ENCODE results near the gene UBLCP1. TPM values are rescaled to one million over a fixed set of nuclear protein-coding genes. Genes with fewer than 3 reads are reported as not detected.
"Not testable (repeated sequence)": the region's sequence is repeated elsewhere in the genome, so short reads cannot be mapped to it uniquely, and the experiment has no call there.

Gene UBLCP1
- total RNA-seq, 6 donors from 2014 or later = 8.4 to 36.1 (median 24.6) TPM

GRCh38 chr5:159249158-159249557, 13.9 kb upstream of the UBLCP1 start:
- H3K9me3 ChIP-seq = no peaks in the 10 kb centered on the region
- ATAC-seq (ENCODE audit: low FRiP score in 2 of 2) (no peak), DNase-seq (no peak)
- H3K36me3 ChIP-seq = no peaks in the 10 kb centered on the region
- TF ChIP-seq POLR2AphosphoS5 (IDR thresholded peaks at IDR 0.05) (no peak), EP300 (IDR thresholded peaks at IDR 0.05) (no peak), POLR2A (IDR thresholded peaks at IDR 0.05) (no peak), CTCF (IDR thresholded peaks at IDR 0.05) (no peak)
- no peak overlapping the region for H3K27ac ChIP-seq
- WGBS, 2 donors = 80 to 84% methylated on average over 2 of the region's 2 CpGs
- H3K27me3 ChIP-seq = no peaks in the 10 kb centered on the region
- H3K4me3 ChIP-seq = no peak overlapping the region
- H3K4me1 ChIP-seq = no peaks in the 10 kb centered on the region

- Histone ChIP-seq H3K36me3 (no peaks in the 10 kb centered on the region), H3K27ac (no peak overlapping the region), H3K4me3 (no peak overlapping the region), H3K4me1 (no peaks in the 10 kb centered on the region), H3K9me3 (no peaks in the 10 kb centered on the region), H3K27me3 (no peaks in the 10 kb centered on the region)
- 48 to 91% methylated on average over 1 of the region's 1 CpG for WGBS, 2 donors
- ATAC-seq (ENCODE audit: low FRiP score in 2 of 2) (no peak), DNase-seq (no peak)
- TF ChIP-seq POLR2AphosphoS5 (IDR thresholded peaks at IDR 0.05) = no peak
- TF ChIP-seq CTCF (IDR thresholded peaks at IDR 0.05) = no peak
- TF ChIP-seq EP300 (IDR thresholded peaks at IDR 0.05) = no peak
- no peak for TF ChIP-seq POLR2A (IDR thresholded peaks at IDR 0.05)
These were observed 10.9 kb upstream of the UBLCP1 start for GRCh38 chr5:159252195-159252594.

- TF ChIP-seq EP300 (IDR thresholded peaks at IDR 0.05) = no peak
- no peak for TF ChIP-seq POLR2AphosphoS5 (IDR thresholded peaks at IDR 0.05)
- TF ChIP-seq CTCF (IDR thresholded peaks at IDR 0.05) = no peak
- TF ChIP-seq POLR2A (IDR thresholded peaks at IDR 0.05) = no peak
- no peak overlapping the region for H3K4me3 ChIP-seq
- no peaks in the 10 kb centered on the region for H3K36me3 ChIP-seq
- DNase-seq (no peak), ATAC-seq (ENCODE audit: low FRiP score in 2 of 2) (no peak)
- peaks cover 0 to 2% (median under 1%) of the 10 kb centered on the region in 4 donors for H3K4me1 ChIP-seq
- H3K27ac ChIP-seq = no peak overlapping the region
- no peaks in the 10 kb centered on the region for H3K9me3 ChIP-seq
- no peaks in the 10 kb centered on the region for H3K27me3 ChIP-seq
These were observed 6.1 kb upstream of the UBLCP1 start for GRCh38 chr5:159257007-159257406.

- TF ChIP-seq POLR2AphosphoS5 (IDR thresholded peaks at IDR 0.05) = no peak
- TF ChIP-seq EP300 (IDR thresholded peaks at IDR 0.05) = no peak
- TF ChIP-seq POLR2A (IDR thresholded peaks at IDR 0.05) = no peak
- no peak for TF ChIP-seq CTCF (IDR thresholded peaks at IDR 0.05)
- 79 to 88% methylated on average over 6 of the region's 6 CpGs for WGBS, 2 donors
- no peaks in the 10 kb centered on the region for H3K27me3 ChIP-seq
- ATAC-seq (ENCODE audit: low FRiP score in 2 of 2) = no peak
- DNase-seq = no peak
- no peaks in the 10 kb centered on the region for H3K36me3 ChIP-seq
- no peak overlapping the region for H3K4me3 ChIP-seq
- H3K4me1 ChIP-seq = peaks cover 0 to 6% (median 6%) of the 10 kb centered on the region in 4 donors
- H3K27ac ChIP-seq = no peak overlapping the region
- no peaks in the 10 kb centered on the region for H3K9me3 ChIP-seq
These were observed 5.3 kb upstream of the UBLCP1 start for GRCh38 chr5:159257629-159258283.

- no peak overlapping the region for H3K4me3 ChIP-seq
- no peaks in the 10 kb centered on the region for H3K27me3 ChIP-seq
- no peak overlapping the region for H3K27ac ChIP-seq
- ATAC-seq (ENCODE audit: low FRiP score in 2 of 2) (no peak), DNase-seq (no peak)
- peaks cover 0 to 6% (median 6%) of the 10 kb centered on the region in 4 donors for H3K4me1 ChIP-seq
- no peaks in the 10 kb centered on the region for H3K9me3 ChIP-seq
- TF ChIP-seq EP300 (IDR thresholded peaks at IDR 0.05) (no peak), POLR2AphosphoS5 (IDR thresholded peaks at IDR 0.05) (no peak), POLR2A (IDR thresholded peaks at IDR 0.05) (no peak), CTCF (IDR thresholded peaks at IDR 0.05) (no peak)
- no peaks in the 10 kb centered on the region for H3K36me3 ChIP-seq
- 93 to 98% methylated on average over 2 of the region's 2 CpGs for WGBS, 2 donors
These were observed 4.7 kb upstream of the UBLCP1 start for GRCh38 chr5:159258361-159258760.

- H3K4me1 ChIP-seq = peaks cover 7 to 18% (median 16%) of the 10 kb centered on the region in 4 donors
- not testable (repeated sequence) for H3K36me3 ChIP-seq; DNase-seq; H3K9me3 ChIP-seq; H3K27ac ChIP-seq; ATAC-seq (ENCODE audit: low FRiP score in 2 of 2); H3K4me3 ChIP-seq; H3K27me3 ChIP-seq
- 57 to 70% methylated on average over 4 of the region's 4 CpGs for WGBS, 2 donors
These were observed 2.9 kb upstream of the UBLCP1 start for GRCh38 chr5:159260212-159260611.
